HUDEP-2 (cell line): ENCODE data around the gene RANBP6.

Source experiments
- DNase-seq, 76 experiments: peaks; one replicate each; lab custom pipeline; 2025; ENCODE audit not compliant: unreplicated experiment in 76 of 76; lab: John Stamatoyannopoulos, UW

Gene RANBP6

GRCh38 chr9:6007770-6008168 lies 7.7 kb downstream of the RANBP6 start:
- DNase-seq, result peak in 52 of 76 experiments; percentile 29 to 78 (median 60)

DNA sequence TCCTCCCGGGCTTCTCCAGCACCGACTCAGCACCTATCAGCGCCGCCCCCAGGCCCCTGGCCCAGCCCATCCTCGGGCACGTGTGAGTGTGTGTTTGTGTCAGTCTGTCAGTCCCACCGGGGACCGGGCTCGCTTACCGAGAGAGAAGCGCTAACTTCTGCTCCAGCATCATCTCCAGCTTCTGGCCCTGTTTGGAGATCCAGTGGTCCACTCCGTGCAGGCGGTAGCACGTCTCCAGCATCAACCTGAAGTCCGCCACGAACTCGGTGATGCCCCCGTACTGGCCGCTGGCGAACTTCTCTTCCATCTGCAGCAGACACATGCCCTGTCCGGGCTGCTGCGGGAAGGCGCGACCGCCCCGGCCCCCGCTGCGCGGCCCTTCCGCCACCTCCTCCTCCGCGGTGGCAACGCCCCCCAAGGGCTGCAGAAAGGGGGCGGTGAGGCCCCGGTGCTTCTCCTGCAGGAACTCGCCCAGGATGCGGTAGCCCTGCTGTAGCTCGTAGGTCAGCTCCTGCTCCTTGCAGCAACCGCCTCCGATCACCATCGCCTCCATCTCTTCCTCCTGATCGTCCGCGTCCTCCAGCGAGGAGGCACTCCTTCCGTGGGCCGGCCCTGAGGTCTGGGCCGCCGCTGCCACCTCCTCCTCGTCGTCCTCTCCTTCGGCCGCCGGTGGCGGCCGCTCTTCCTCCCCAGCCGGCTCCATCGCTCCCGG lies 8.2 kb downstream of the RANBP6 start:
- peak in 58 of 76 experiments; percentile 6 to 96 (median 90) for DNase-seq

DNA sequence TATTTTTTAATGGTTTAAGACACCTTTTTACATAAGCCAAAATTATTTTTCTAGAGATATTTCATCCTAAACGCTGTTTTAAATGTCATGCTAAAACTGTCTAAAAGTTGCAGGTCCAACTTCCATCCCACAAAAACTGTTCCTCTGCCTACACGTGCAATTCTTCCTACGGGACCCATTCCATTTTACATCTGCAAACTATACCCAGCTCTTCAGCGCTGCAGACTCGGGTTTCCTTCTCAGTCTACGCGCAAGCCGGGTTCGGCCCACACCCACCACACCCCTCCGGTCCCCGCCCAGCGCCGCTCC lies 8.7 kb downstream of the RANBP6 start:
- peak in 21 of 76 experiments; percentile 70 to 96 (median 85) for DNase-seq

GRCh38 chr9:6000955-6001354 lies 14.5 kb downstream of the RANBP6 start:
- DNase-seq, result no peak

DNA sequence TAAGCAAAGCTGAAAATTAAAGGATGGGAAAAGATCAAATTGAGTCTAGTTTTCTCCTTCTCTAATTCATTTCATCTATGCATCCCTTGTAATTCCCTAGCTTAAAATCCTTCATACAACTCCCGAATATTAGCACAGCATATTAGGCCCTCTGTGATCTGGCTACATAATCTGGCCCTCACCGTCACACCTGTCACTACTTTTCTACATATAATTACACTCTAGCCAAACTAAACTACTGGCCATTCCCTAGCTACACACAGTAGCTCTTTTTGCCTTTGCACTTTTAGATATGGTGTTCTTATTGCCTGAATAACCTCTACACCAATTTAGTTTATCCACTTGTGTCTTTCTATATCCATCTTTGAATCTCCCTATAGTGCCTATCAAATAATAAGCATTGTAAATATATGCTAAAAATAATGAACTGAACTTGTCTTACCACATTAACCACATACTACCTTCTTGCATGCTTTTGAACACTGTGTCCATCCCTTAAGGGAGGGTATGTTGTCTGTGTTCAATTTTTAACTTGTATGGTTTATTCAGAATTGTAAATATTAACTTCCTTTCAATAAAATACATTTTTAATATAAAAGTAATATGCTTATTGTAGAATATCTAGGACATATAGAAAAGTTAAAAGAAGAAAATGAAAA lies 15.9 kb downstream of the RANBP6 start:
- DNase-seq, result no peak

DNA sequence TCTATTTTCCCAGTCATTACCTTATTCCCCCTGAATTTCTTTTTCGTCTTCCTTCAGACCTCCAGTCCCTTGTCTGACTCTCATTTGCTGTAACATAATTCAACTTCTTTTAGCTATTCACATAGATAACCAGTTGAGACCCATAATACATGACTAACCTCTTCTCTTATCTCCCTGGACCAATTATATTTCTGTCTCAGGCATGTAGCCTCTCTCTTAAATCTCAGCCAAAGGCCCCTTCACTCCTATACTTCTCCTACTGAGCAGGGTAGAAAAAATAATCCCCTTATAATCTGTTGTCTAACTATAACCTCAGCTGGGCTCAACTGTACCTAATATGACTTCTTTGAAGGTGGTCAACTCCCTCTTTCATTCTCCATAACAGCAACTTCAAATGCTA lies 20.9 kb downstream of the RANBP6 start:
- no peak for DNase-seq

DNA sequence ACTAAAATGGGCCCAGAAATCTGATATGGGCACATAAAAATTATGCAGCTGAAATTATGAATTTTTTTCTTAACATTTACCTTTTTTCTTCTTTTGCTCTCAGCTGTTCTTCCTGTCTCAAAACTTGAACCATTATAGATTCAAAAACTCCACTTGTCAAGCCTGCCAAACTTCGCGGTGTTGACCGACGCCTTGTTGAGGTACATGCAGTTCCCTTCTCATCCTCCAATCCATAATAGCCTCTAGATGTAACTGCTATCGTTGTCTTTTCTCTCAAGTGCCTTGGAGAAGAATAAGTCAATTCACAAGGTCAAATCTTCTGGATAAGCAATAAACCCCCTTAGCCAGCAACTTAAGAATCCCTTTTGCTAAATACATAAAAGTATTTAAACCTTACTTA lies 27.2 kb downstream of the RANBP6 start:
- DNase-seq, result no peak

DNA sequence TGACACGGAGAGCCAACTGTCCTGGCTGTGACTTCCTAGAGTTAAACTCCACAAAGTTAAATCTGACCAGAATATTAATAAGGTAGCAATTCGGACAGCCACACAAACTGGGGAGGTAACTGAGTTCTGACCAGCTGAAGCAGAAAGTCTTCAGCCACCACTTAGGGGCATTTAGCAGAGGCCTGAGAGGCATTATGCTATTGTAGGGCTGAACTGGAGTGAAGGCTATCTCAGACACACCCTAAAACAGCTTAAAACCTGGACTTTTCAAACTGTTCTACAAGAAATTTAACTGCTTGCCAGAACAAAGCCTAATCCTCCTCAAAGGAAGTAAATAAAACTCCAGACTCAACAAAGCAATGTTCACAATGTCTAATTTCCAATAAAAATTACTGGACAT lies 32.4 kb downstream of the RANBP6 start:
- DNase-seq, result peak in 1 of 76 experiments; percentile 2

- DNase-seq, result no peak
These were observed 33.1 kb downstream of the RANBP6 start for GRCh38 chr9:5982317-5982716.

DNA sequence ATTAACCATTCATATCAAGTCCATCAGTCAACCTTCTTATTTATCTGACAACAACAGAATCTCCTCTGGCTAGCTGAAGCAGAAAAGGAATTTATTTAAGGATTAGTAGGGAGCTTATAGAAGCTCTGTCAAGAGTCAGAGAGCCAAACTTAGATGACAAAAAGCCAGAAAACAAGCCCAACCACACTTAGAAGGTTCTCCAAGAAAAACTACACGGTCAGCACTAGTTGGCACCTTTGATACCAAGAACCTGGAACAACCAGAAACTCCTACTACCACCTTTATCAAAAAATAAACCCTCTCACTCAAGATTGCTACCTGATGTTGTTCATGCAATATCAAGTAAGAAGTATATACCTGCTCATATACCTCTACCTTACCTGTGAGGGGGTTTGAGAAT lies 36.9 kb downstream of the RANBP6 start:
- DNase-seq, result no peak

GRCh38 chr9:5976674-5977397 lies 38.6 kb downstream of the RANBP6 start:
- peak in 16 of 76 experiments; percentile 1 to 32 (median 18) for DNase-seq

- DNase-seq, result no peak
These were observed 43.7 kb downstream of the RANBP6 start for GRCh38 chr9:5971740-5972139.
